GM19324 (cell line): ENCODE results near the gene NGEF.

Experiments
- ATAC-seq: cut with Tn5 transposase; IDR thresholded peaks from one replicate; pipeline ENCODE4 v1.9.1; 2021; ENCODE audit warnings: mild to moderate bottlenecking, moderate library complexity; ENCODE audit not compliant: unreplicated experiment, low FRiP score

Gene NGEF

GRCh38 chr2:233000886-233001750, 11.9 kb downstream of the NGEF start:
- no peak for ATAC-seq

DNA sequence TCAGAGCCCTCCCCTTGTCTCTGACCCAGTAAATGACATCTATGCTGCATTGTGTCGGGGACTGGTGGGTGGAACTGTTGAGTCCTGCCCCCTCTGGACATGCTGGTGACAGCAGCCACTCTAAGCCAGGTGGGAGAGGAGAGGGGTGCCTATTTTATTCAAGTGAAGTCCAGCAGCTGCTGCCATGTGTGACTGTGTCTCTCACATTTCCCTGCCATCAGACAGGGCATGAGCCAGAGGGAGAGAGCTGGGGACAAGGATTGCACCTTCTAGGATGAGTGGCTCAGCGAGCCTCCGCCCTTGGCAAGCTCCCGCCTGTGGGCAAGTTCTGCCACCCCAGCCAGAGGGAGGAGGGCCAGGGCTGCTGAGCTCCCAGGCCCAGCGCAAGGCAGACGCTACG, 13.7 kb downstream of the NGEF start:
- no peak for ATAC-seq

GRCh38 chr2:232998666-232998985, 14.4 kb downstream of the NGEF start:
- ATAC-seq = no peak

DNA sequence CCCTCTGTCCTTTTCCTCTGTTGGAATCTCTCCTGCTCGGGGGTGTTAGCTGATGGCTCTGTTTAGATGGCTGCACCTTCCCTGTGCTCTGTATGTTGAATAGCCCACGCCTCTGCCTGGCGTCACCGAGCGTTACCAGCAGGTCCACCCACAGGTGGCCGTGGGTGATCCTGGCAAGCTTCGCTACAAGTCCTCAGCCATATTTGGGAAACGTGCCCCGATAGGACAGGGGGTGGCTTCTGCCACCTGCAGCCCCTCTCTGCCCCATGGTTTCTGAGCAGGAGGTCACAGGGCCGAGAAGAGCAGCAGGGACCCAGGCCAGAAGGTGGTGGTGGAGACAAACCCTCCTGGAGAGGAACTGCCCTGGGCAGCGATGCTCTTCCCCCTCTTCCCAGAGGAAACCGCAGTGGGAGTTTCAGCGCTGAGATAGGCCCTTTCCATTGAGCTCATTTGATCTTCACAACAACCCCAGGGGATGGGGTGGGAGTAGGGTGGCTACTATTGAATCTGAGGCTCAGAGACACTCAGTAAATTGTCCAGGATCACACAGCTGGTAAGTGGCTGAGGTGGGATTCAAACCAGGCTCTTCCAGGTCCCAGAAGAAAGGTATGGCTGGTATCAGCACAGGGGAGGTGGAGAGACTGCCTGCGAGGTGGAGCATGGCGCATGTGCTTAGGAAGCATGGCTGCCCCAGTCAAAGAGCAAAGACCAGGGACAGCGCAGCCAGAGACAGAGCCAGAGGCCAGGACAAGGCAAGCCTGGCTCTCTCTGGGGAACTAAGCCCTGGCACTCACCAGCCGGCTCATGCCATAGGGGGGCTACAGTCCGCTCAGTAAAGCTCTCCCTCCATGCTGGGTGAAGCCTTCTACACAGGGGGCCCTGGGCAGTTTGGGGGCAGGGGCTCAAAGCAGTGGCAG, 15.0 kb downstream of the NGEF start:
- ATAC-seq = no peak

DNA sequence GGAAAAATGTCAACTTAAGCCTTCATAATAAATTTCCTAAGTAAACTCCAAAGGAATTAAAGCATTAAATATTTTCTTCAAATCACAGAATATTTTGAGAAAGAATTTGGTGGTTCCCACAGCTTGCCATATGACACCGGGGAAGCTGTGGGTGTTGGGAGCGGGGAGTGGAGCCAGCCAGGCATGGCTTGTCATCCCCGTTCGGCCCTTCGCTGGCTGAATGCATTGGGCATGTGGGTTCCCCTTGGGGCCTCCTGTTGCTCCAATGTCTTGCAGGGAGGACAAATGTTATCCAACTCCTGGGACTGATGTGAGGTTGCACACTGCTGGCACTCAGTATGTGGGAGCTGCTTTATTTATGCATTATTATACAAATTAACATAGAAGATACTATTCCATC, 18.6 kb downstream of the NGEF start:
- no peak for ATAC-seq

DNA sequence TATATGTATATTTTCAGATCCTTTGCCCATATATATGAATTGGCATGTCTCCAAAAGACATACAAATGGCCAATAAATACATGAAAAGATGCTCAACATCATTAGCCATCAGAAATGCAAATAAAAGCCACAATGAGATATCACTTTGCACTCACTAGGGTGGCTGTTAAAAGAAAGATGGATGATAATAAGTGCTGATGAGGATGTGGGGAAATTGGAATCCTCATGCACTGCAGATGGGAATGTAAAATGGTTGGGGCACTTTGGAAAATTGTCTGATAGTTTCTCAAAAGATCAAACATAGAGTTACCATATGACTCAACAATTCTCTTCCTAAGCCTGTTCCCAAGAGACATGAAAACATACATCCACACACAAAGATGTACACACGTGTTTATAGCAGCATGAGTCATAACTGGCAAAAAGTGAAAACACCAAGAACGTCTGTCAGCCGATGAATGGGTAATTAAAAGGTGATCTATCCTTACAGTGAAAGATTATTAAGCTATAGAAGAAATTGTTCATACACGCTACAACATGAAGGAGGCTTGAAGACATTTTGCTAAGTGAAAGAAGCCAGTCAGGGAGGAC, 19.7 kb downstream of the NGEF start:
- no peak for ATAC-seq

- no peak for ATAC-seq
Measured at GRCh38 chr2:232986155-232986554, 26.9 kb downstream of the NGEF start.

DNA sequence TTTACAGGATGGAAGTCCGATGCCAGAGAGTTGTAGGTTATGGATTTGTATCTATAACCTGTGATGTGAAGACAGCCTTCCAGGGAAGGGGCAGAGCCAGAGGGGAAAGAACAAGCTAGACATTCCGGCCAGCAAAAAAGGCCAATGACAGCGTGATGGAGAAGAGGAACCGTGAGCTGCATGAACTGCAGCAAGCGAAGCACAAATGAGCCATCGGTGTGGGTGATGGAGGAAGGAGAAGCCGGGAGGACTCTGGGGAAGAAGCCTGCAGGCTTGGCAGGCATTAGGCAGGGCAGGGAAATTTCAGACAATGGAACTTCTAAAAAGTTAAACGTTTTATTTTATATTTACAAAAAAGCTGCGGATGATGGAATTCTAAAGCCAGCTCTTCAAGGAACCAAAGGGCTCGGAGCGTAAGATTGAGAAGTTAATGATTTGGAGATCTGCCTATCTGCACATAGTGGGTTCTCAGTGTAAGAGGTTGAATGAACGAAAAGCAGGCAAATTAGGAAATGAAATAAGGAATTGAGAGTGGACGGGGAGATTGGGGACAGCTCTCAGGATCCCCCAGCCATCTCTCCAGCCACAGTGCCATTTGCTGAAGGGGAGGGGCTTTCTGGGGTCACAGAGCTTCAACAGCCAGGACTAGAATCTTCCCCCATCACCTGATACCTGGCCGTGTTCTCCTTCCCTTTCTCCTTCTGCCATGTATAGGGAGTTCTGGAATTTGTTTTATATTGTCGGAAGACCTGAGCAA, 28.4 kb downstream of the NGEF start:
- ATAC-seq = no peak

DNA sequence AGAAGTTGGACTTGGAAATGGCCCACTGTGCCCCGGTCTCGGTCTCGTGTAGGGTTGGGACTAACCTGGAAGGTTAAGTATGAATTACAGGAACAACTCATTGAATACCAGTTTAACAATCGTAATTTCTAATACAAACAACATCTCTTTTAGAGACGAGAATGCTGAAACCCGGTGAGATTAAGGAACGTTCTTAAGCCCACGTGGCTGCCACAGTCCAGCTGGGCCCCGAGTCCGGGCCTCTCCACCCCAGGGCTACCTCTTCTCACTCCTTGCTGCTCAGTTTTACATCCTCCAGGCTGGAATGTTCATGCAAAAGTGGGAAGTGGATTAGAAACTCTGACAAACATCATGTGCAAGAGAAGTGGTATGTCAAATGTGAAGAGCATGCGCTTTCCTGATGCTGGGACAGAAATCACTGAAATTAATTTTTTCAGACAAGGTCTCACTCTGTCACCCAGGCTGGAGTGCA, 29.4 kb downstream of the NGEF start:
- no peak for ATAC-seq

- ATAC-seq = no peak
Measured at GRCh38 chr2:232982926-232983668, 30.0 kb downstream of the NGEF start.

GRCh38 chr2:232981767-232982360, 31.2 kb downstream of the NGEF start:
- no peak for ATAC-seq

GRCh38 chr2:232981356-232981755, 31.7 kb downstream of the NGEF start:
- no peak for ATAC-seq

GRCh38 chr2:232980683-232981082, 32.4 kb downstream of the NGEF start:
- no peak for ATAC-seq

DNA sequence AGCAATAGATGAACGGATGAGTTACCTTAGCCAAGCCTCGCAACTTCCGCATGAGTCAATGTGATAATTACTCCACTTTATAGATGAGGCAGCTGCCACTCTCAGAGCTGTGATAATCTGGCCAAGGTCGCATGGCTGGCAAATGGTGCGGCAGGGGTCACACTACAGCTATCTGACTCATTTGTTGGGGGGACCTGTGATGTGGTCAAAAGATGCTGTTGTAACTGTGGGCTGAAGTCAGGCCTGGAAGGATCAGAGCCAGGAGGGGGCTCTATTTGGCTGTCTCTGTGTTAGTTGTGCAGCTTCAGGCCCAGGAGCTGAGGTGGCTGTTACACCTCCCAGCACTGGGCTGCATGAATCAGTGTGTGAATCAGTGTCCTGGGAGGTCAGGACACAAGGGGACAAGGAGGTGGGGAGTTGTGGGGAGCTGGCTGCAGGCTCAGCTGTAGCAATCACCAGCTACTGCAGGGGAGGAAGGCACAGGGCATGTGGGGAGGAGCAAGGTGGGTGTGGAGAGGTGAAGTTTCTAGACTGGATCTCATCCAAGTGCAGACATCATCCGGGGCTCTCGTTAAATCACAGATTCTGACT, 33.1 kb downstream of the NGEF start:
- ATAC-seq = no peak

GRCh38 chr2:232977438-232977971, 35.6 kb downstream of the NGEF start:
- ATAC-seq = no peak

DNA sequence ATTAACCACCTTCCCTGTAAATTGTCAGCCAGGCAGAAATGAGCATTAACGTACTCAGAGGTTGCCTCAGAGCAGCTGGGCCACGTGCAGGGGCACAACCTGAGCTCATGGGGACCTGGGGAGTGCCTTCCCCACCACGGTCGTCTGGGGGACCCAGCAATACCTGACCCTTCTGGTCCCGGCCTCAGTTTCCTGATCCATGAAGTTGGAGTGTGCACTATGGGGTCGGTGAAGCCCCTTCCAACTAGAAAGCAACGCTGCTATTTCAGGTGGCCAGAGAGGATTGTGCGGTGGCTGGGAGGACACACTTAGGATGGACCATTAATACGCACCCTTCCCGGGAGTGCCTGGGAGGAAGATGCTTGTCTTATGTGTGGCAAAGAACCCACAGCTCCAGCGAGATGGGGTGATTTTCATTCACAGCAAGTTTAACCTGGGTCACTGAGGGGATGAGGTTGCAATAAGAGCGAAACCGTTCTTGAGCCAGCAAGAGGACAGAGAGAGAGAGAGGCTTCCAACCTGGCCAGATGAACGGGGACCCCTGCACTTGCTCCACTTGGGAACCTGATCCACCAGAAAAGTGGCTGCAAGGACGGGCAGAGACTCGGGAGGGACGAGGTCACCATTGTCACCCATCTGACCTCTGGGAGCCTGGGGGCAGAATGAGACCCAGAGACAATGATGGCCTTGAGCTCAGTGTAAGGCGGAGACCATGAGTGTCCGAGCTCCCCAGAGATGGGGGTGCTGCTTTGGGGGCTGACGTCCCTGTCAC, 36.2 kb downstream of the NGEF start:
- ATAC-seq = no peak

GRCh38 chr2:232976176-232976575, 36.9 kb downstream of the NGEF start:
- ATAC-seq = no peak

GRCh38 chr2:232974396-232974795, 38.7 kb downstream of the NGEF start:
- no peak for ATAC-seq
